Adrenal gland (tissue), 5 donors: ENCODE data around the gene COL26A1.

Experiments
- CTCF ChIP-seq, 6 experiments: fragments of 450-650 bp in 4 of 6; fragments of 200-600 bp in 2 of 6; sonication (generic) in 1 of 6; IDR thresholded peaks; 1 replicate in 5 of 6; 2 replicates in 1 of 6; pipeline versions ENCODE4 v1.5.1 to v1.8.0; 2016 to 2021; ENCODE audit warnings: antibody characterized with exemption in 6 of 6, mild to moderate bottlenecking in 2 of 6, moderate library complexity in 1 of 6
- POLR2A ChIP-seq, 2 donors: fragments of 450-650 bp; IDR thresholded peaks; one replicate each; pipeline ENCODE4 v1.6.1; 2017; ENCODE audit warnings: antibody characterized with exemption in 2 of 2, mild to moderate bottlenecking in 2 of 2, moderate library complexity in 1 of 2
- donor health status: DM: no; HTN: no; CAD: no.

GRCh38 chr7:101373812-101374614 is 11.3 kb downstream of the COL26A1 start:
- TF ChIP-seq POLR2A (IDR thresholded peaks at IDR 0.05) (no peak), CTCF (IDR thresholded peaks at IDR 0.05) (no peak)
